HT1080 (cell line): ENCODE data around the gene PPP3CA. TPM values are rescaled to one million over a fixed set of nuclear protein-coding genes. Genes with fewer than 3 reads are reported as not detected.
"Not testable (repeated sequence)": the region's sequence is repeated elsewhere in the genome, so short reads cannot be mapped to it uniquely, and the experiment has no call there.

Experiments used
- DNase-seq: peaks from one replicate; pipeline ENCODE4 v3.0.0-alpha.2; 2015; ENCODE audit warnings: low read depth
- total RNA-seq: library from RNA; depleted of rRNA; stranded (reverse); fragments of >200 nt; shearing (Covaris generic); gene quantifications from 2 replicates; pipeline ENCODE4 v1.2.3, GENCODE V29; 2014

Gene PPP3CA
- total RNA-seq, 1 experiment from 2014 or later, result 39.6 TPM

- no peak for DNase-seq
Measured at GRCh38 chr4:101145021-101145420, 202.3 kb downstream of the PPP3CA start.

DNA sequence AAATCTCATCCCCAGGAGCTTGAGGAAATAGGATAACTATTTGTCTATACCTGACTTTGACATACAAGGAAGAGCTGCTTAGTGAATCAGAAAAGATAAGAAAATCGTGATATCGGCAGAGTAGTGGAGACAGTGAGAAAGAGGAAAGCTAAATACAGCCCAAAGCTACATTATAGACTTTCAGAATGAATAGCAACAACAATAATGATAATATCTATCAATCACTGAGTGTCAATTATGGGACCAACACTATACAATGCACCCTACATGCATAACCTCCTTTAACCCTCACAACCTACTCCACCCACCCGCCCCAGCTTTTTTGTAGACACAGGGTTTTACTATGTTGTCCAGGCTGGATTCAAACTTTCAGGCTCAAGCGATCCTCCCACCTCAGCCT, 205.1 kb downstream of the PPP3CA start:
- no peak for DNase-seq

DNA sequence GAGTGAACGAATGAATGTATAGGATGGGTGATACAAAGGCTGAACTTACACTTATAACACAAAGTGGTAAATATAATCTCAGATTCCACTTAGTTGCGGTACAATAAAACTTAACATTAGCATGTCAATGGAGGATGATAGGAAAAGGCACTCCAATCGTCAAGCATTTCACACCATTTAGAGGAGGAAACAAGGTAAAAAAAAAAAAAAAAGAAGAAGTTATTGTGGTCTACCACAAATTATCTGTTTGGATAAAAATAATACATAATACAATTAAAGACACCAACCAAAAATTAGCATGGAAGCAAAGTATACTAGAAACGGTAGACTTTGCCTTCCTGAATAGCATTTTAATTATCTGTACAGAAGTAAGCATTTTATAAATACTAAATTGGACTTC, 205.5 kb downstream of the PPP3CA start:
- no peak for DNase-seq

- no peak for DNase-seq
Measured at GRCh38 chr4:101141230-101141629, 206.1 kb downstream of the PPP3CA start.

DNA sequence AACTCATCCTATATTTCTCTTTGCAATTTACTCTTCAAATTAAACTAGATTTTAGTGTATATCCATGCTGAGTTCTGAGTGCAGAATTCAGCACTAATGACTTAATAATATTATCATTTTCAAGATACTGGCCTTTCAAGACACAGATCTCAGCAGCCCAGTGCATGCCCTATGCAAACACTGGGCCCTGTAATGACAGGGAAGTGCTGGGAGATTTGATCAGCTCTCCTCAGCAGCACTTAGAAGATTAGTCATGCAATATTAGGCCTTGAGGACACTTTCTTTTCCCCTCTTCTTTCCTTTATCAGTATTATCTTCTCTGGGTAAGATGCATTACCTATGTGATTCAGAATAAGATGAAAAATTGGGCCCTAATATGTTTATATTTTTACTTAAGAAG, 207.1 kb downstream of the PPP3CA start:
- DNase-seq, result no peak

DNA sequence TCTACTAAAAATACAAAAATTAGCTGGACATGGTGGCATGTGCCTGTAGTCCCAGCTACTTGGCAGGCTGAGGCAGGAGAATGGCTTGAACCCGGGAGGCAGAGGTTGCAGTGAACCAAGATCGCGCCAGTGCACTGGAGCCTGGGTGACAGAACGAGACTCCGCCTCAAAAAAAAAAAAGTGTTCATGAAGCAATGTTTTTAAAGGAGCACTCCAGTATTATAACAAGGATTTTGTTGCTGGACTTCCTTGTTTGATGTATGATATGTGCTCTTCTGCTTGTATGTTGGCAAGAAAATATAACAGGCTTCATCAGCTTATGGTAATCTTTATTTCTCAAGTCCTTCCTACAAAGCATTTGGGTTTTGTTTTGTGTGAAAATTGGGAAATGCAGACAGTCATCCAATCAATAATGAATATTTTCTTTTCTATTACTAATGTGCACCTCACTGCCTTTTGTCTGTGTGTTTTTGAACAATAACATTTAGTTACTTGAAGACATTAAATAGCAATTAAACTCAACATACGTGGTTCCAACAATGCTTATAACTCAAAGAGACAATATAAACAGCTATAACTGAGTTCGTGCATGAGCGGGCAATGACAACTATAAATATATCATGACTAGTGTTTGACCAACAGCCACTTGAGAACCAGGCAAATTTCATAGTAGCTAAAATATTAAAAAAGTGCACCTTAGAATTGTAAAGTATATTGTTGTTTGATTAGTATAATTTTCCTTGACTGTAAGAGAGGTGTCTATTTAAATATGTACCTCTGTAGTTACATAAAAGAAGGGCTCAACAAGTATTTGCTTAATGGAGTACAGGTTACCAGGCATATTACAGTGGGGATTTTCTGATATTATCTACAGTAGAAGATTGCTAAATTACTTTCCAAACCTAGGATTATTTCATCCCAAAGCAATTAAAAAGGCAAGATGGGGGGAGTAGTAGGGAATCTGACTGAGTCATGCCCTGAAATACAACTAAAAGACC, 210.7 kb downstream of the PPP3CA start:
- DNase-seq, result no peak

DNA sequence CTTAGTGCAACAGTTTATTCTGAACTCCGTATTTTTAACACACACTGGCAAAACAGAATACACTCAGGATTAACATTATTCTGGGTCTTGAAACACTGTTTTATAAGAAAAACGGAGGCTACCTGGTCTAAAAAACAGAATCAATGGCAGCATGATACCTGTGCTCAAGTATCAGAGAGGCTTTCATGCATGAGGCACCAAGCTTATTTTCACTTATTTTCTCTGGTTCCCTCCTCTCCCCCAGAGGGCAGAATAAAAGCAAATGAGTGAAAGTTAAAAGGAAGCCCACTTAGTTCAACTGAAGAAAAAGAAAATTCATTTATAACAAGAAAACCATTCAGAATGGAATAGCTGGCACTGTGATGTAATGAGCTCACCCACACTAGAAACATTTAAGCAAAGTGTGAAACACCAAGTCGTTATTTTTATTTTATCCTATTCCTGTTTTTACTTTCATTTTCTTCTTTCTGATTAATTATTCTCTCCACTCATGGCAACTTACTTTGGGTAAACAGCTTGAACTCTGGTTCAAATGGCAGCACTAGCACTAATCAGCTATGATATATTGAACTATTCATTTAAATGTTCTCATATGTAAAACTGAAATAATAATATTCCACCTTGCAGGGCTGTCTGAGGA, 211.8 kb downstream of the PPP3CA start:
- DNase-seq, result no peak

- DNase-seq, result not testable (repeated sequence)
Measured at GRCh38 chr4:101131058-101131457, 216.3 kb downstream of the PPP3CA start.

- DNase-seq, result not testable (repeated sequence)
Measured at GRCh38 chr4:101128898-101129297, 218.4 kb downstream of the PPP3CA start.

DNA sequence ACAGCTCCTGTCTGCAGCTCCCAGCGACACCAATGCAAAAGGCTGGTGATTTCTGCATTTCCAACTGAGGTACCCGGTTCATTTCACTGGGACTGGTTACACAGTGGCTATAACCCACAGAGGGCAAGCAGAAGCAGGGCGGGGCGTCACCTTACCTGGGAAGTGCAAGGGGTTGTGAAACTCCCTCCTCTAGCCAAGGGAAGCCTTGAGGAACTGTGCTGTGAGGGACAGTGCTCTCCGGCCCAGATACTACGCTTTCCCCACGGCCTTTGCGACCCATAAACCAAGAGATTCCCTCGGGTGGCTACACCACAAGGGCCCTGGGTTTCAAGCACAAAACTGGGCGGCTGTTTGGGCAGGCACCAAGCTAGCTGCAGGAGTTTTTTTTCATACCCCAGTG, 218.9 kb downstream of the PPP3CA start:
- DNase-seq, result no peak

GRCh38 chr4:101127176-101127790, 220.0 kb downstream of the PPP3CA start:
- DNase-seq, result no peak

- DNase-seq, result peak; percentile 34
Measured at GRCh38 chr4:101126059-101126458, 221.3 kb downstream of the PPP3CA start.

GRCh38 chr4:101125045-101125942, 222.0 kb downstream of the PPP3CA start:
- DNase-seq, result no peak

DNA sequence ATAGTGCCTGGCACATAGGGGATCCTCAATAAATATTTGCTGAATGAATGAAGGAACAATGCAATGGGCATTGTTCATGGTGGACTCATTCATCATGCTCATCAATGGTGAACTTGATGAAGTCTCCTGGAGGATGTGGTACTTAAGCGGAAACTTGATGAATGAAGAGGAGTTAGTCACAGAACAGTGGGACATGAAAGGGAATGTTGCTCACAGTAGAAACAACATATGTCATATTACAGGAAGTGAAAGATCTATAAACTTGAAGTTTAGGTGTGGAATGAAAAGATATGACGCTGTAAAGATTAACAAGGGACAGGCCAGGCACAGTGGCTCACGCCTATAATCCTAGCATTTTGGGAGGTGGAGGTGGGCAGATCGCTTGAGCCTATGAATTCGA, 224.1 kb downstream of the PPP3CA start:
- DNase-seq, result peak; percentile 56

DNA sequence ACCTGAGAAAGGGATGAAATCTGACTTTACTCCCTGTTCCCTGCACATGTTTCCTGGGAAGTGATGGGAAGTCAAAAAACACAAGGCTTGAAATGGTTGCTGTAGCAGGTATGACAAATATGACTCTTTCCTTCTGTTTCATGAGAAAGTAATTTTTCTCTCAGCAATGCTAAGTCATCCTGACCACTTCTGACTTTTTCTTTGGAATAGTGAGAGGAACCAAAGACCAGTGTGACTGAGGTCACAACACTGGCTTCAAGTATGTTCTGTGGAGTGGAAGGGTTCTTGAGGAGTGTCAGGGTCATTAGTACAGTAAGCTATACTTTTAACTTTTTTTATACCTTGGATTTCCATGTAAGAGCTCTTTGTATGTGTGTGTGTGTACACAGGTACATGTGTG, 225.3 kb downstream of the PPP3CA start:
- DNase-seq, result peak; percentile 17

- no peak for DNase-seq
Measured at GRCh38 chr4:101119141-101119540, 228.2 kb downstream of the PPP3CA start.

GRCh38 chr4:101118617-101119016, 228.7 kb downstream of the PPP3CA start:
- no peak for DNase-seq

DNA sequence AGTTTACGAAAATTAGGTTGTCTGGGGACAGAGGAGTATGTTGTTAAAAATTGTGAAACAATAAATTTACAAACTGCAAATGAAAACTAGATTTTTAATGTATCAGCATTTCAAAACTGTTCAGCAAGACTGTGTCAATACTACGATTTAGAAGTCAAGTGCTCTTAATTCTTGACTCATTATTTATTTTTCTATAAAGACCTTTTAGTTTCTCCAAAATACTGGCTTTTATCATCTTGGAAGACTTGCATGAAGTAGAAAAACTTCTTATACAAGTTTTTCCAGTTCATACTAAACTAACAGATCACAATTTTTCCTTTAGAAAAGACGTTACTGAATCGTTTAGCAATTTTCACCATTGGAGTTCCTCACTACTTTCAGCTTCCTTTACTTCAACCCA, 231.4 kb downstream of the PPP3CA start:
- no peak for DNase-seq

DNA sequence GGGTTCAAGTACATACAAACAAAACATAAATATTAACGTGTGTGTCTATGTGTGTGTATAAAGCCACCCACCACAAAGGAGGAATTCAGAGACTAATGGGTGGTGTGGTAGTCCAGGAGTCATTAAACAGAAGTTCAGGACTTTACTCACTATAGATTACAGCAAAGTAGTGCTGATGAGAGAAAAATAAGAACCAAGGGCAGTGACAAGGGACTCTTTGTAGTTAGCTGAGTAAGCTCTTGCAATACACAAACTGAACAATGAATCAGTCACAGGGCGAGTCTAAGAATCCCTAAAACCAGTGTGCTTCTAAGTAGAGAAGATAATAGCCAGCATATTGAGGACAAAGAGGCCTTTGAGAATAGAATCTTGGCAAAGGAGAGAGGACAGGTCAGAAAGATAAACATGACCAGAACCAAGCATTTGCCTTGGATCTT, 232.4 kb downstream of the PPP3CA start:
- peak; percentile 97 for DNase-seq

GRCh38 chr4:101104312-101105052, 242.8 kb downstream of the PPP3CA start:
- DNase-seq, result no peak
